Measurements from ENCODE around the gene SYPL2. TPM values are rescaled to one million over a fixed set of nuclear protein-coding genes. Genes with fewer than 3 reads are reported as not detected.

SYPL2 gene
- total RNA-seq, 1 experiment from 2014 or later = 2.5 TPM

GRCh38 chr1:109479311-109479710 lies 13.0 kb downstream of the SYPL2 start:
- peak; percentile 24 for DNase-seq
- Histone ChIP-seq H3K56ac (ENCODE audit: insufficient read length, low read depth, low read length) (no peak overlapping the region), H3K18ac (ENCODE audit: insufficient read length, low read depth, low read length) (no peak overlapping the region), H3K4me2 (ENCODE audit: insufficient read depth, insufficient read length, low read length) (no peak overlapping the region), H3K4me1 (ENCODE audit: insufficient read depth, low read length) (no peaks in the 10 kb centered on the region), H2AK5ac (ENCODE audit: insufficient read length, low read length) (no peak overlapping the region), H2BK5ac (ENCODE audit: insufficient read length, low read length) (no peak overlapping the region), H3K14ac (ENCODE audit: insufficient read depth, low read length) (no peak overlapping the region), H4K8ac (replicated peaks; ENCODE audit: insufficient read length, low read depth, low read length) (no peak overlapping the region), H2BK12ac (ENCODE audit: insufficient read length, low read depth, low read length) (no peak overlapping the region), H3K9me3 (ENCODE audit: control insufficient read depth, low read depth, low read length) (no peaks in the 10 kb centered on the region), H3K9ac (ENCODE audit: extremely low read depth, insufficient read length, low read length) (no peak overlapping the region), H3K27me3 (ENCODE audit: insufficient read depth, low read length) (0 out of 2 replicates have a peak, but pooled peaks cover 2% of the 10 kb centered on the region), H2BK120ac (ENCODE audit: low read depth, low read length, poor library complexity, severe bottlenecking) (no peak overlapping the region), H2AFZ (ENCODE audit: low read length) (no peak overlapping the region), H4K91ac (ENCODE audit: insufficient read length, low read depth, low read length) (no peak overlapping the region), H3K79me2 (ENCODE audit: insufficient read depth, low read length) (no peaks in the 10 kb centered on the region), H3K4ac (ENCODE audit: low read depth, low read length) (no peak overlapping the region), H4K20me1 (ENCODE audit: control insufficient read depth, insufficient read depth, insufficient read length) (no peaks in the 10 kb centered on the region), H3K23ac (ENCODE audit: insufficient read length, low read depth, low read length) (no peak overlapping the region), H2BK15ac (ENCODE audit: low read depth, low read length) (no peak overlapping the region), H3T11ph (ENCODE audit: low read length) (no peak overlapping the region), H3K27ac (ENCODE audit: insufficient read length, low read depth, low read length) (no peak overlapping the region), H3K79me1 (ENCODE audit: insufficient read depth, low read depth, low read length, poor library complexity, severe bottlenecking) (no peaks in the 10 kb centered on the region), H2BK20ac (ENCODE audit: low read depth, low read length, poor library complexity, severe bottlenecking) (no peak overlapping the region), H3K23me2 (ENCODE audit: insufficient read length, low read depth, low read length, poor library complexity, severe bottlenecking) (peaks cover 8% of the 10 kb centered on the region), H4K5ac (ENCODE audit: insufficient read length, low read depth, low read length) (no peak overlapping the region)
- TF ChIP-seq CTCF (conservative IDR thresholded peaks at IDR 0.05) = no peak
- Mint-ChIP-seq H3K4me1 (peaks cover 15% of the 10 kb centered on the region in 2 experiments), H3K9me3 (no peaks in the 10 kb centered on the region; a peak in 1 of 5 replicates), H3K36me3 (ENCODE audit: insufficient read depth in 1 of 3, low read depth in 3 of 3) (no peaks in the 10 kb centered on the region; a peak in 1 of 7 replicates), H3K27me3 (ENCODE audit: low read depth) (peaks cover 42% of the 10 kb centered on the region), H3K27ac (no peak overlapping the region), H3K4me3 (no peak overlapping the region)
- no CpG with 5 or more reads among the region's 5 CpGs for WGBS (ENCODE audit: extremely low coverage, insufficient read length, low lambda C conversion rate)
